ENCODE measurements around the gene ZFAND4. TPM values are rescaled to one million over a fixed set of nuclear protein-coding genes. Genes with fewer than 3 reads are reported as not detected.
"Not testable (repeated sequence)": the region's sequence is repeated elsewhere in the genome, so short reads cannot be mapped to it uniquely, and the experiment has no call there.

The ZFAND4 gene
- total RNA-seq = 5.0 and 9.5 TPM in 2 replicates

GRCh38 chr10:45672181-45673073 lies at the start of gene ZFAND4:
Gene ZFAND4 (minus strand): TSS chr10:45672772. CDS start chr10:45663725, 9,047 bp downstream.
- TF ChIP-seq, protein P1, sequence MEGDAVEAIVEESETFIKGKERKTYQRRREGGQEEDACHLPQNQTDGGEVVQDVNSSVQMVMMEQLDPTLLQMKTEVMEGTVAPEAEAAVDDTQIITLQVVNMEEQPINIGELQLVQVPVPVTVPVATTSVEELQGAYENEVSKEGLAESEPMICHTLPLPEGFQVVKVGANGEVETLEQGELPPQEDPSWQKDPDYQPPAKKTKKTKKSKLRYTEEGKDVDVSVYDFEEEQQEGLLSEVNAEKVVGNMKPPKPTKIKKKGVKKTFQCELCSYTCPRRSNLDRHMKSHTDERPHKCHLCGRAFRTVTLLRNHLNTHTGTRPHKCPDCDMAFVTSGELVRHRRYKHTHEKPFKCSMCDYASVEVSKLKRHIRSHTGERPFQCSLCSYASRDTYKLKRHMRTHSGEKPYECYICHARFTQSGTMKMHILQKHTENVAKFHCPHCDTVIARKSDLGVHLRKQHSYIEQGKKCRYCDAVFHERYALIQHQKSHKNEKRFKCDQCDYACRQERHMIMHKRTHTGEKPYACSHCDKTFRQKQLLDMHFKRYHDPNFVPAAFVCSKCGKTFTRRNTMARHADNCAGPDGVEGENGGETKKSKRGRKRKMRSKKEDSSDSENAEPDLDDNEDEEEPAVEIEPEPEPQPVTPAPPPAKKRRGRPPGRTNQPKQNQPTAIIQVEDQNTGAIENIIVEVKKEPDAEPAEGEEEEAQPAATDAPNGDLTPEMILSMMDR (conservative IDR thresholded peaks at IDR 0.05; ENCODE audit: low read depth, low read length) = peak; percentile 33
- peak; percentile 61 for DNase-seq (ENCODE audit: low read depth)
- peak within 1 kb of the TSS; percentile 92 for H3K4me3 ChIP-seq (ENCODE audit: low read depth, low read length)

- DNase-seq (ENCODE audit: low read depth); H3K4me3 ChIP-seq (ENCODE audit: low read depth, low read length): not testable (repeated sequence)
These were observed 48.9 kb upstream of the ZFAND4 start for GRCh38 chr10:45721503-45721902.

GRCh38 chr10:45717642-45718041 lies 45.1 kb upstream of the ZFAND4 start:
- H3K4me3 ChIP-seq (ENCODE audit: low read depth, low read length); DNase-seq (ENCODE audit: low read depth): not testable (repeated sequence)

GRCh38 chr10:45717053-45717452 lies 44.5 kb upstream of the ZFAND4 start:
- DNase-seq (ENCODE audit: low read depth); H3K4me3 ChIP-seq (ENCODE audit: low read depth, low read length): not testable (repeated sequence)

GRCh38 chr10:45711223-45711622 lies 38.7 kb upstream of the ZFAND4 start:
- not testable (repeated sequence) for H3K4me3 ChIP-seq (ENCODE audit: low read depth, low read length); DNase-seq (ENCODE audit: low read depth)

DNA sequence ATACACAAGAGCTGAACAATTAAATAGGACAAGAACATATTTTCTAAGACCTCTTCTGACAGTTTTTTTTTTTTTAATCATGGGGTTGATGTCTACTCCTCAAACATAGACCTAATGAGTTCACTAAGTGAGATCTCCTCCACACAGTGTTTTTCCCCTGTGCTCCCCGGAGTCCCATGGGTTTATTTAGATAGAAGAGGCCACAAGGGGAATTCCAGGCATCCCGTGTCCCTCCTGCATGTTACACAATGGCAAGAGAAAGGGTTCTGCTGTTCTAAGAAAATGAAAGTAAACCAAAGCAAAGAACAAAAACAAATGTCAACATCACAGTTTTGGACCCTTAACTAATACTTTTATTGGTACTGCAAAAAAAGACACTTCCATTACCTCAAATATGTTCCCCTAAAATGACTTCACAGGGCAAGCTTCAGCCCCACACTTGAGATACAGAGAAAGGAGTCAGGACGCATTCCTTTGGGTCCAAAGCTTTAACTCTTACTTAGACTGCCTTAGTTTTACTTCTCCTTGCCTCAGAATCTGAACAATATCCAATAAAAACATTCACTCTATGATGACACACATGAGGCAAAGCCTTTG lies 37.7 kb upstream of the ZFAND4 start:
- not testable (repeated sequence) for H3K4me3 ChIP-seq (ENCODE audit: low read depth, low read length); DNase-seq (ENCODE audit: low read depth)

GRCh38 chr10:45678467-45678866 lies 5.9 kb upstream of the ZFAND4 start:
- DNase-seq (ENCODE audit: low read depth); H3K4me3 ChIP-seq (ENCODE audit: low read depth, low read length): not testable (repeated sequence)

DNA sequence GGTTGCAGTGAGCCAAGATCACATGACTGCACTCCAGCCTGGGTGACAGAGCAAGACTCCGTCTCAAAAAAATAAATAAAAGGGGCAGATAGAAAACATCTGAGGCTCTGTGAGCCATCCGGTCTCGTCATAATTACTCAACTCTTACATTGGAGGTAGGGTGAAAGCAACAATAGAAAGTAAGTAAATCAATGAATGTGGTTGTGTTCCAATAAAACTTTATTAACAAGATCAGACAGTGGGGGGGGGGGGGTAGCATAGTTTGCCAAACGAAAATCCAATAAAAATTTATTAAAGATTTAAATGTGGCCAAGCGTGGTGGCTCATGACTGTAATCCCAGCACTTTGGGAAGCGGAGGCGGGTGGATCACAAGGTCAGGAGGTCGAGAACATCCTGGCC lies 2.8 kb upstream of the ZFAND4 start:
- no peak for DNase-seq (ENCODE audit: low read depth)
- H3K4me3 ChIP-seq (ENCODE audit: low read depth, low read length) = no peak overlapping the region
- TF ChIP-seq, protein P1 (conservative IDR thresholded peaks at IDR 0.05; ENCODE audit: low read depth, low read length) = no peak

GRCh38 chr10:45673074-45673648 lies 589 bp upstream of the ZFAND4 start:
- DNase-seq (ENCODE audit: low read depth) = no peak
- TF ChIP-seq, protein P1 (conservative IDR thresholded peaks at IDR 0.05; ENCODE audit: low read depth, low read length) = no peak
- peak overlapping the region; percentile 92 for H3K4me3 ChIP-seq (ENCODE audit: low read depth, low read length)

DNA sequence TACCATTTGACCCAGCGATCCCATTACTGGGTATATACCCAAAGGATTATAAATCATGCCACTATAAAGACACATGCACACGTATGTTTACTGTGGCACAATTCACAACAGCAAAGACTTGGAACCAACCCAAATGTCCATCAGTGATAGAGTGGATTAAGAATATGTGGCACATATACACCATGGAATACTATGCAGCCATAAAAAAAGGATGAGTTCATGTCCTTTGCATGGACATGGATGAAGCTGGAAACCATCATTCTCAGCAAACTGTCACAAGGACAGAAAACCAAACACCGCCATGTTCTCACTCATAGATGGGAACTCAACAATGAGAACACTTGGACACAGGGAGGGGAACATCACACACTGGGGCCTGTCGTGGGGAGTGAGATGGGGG lies 1.3 kb downstream of the ZFAND4 start:
- H3K4me3 ChIP-seq (ENCODE audit: low read depth, low read length); DNase-seq (ENCODE audit: low read depth): not testable (repeated sequence)

DNA sequence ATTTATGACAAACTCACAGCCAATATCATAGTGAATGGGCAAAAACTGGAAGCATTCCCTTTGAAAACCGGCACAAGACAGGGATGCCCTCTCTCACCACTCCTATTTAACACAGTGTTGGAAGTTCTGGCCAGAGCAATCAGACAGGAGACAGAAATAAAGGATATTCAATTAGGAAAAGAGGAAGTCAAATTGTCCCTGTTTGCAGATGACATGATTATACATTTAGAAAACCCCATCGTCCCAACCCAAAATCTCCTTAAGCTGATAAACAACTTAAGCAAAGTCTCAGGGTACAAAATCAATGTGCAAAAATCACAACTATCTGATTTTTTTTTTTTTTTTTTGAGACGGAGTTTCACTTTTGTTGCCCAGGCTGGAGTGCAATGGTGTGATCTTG lies 2.7 kb downstream of the ZFAND4 start:
- not testable (repeated sequence) for H3K4me3 ChIP-seq (ENCODE audit: low read depth, low read length); DNase-seq (ENCODE audit: low read depth)

Data from epithelial cell of proximal tubule (primary cell).